Activated CD4-positive, alpha-beta T cell treated with anti-CD3 and anti-CD28 coated beads, Interleukin-2, amount 10 ng/mL, durations not matched to agents 24 days and 14 days (primary cell): ENCODE data around the gene RASA3. TPM values are rescaled to one million over a fixed set of nuclear protein-coding genes. Genes with fewer than 3 reads are reported as not detected.

Experiments
- DNase-seq: peaks from one replicate; pipeline ENCODE4 v3.0.0; 2022
- H3K27ac Mint-ChIP-seq: one replicate; pipeline ENCODE4 v1.8.0; 2022; ENCODE audit warnings: mild to moderate bottlenecking, mixed read lengths
- H3K27me3 Mint-ChIP-seq: one replicate; pipeline ENCODE4 v1.8.0; 2022; ENCODE audit warnings: mixed read lengths
- H3K36me3 Mint-ChIP-seq: one replicate; pipeline ENCODE4 v1.8.0; 2022; ENCODE audit warnings: low read depth, mild to moderate bottlenecking, mixed read lengths
- H3K4me1 Mint-ChIP-seq: one replicate; pipeline ENCODE4 v1.8.0; 2021; ENCODE audit warnings: mixed read lengths
- H3K4me3 Mint-ChIP-seq: one replicate; pipeline ENCODE4 v1.8.0; 2022; ENCODE audit warnings: mild to moderate bottlenecking, moderate library complexity, mixed read lengths
- H3K9me3 Mint-ChIP-seq: one replicate; pipeline ENCODE4 v1.8.0; 2021; ENCODE audit warnings: mixed read lengths
- intact Hi-C: fragments of 100-400 bp; cut with micrococcal nuclease; formaldehyde crosslinking; loops from one replicate; pipeline ENCODE4 v1.15.1; 2023
- total RNA-seq: library from RNA; stranded (reverse); gene quantifications from 2 replicates; pipeline ENCODE4 v1.2.3, GENCODE V29; 2022

RASA3 gene
- total RNA-seq, 1 donor from 2014 or later: 15.9 TPM

DNA sequence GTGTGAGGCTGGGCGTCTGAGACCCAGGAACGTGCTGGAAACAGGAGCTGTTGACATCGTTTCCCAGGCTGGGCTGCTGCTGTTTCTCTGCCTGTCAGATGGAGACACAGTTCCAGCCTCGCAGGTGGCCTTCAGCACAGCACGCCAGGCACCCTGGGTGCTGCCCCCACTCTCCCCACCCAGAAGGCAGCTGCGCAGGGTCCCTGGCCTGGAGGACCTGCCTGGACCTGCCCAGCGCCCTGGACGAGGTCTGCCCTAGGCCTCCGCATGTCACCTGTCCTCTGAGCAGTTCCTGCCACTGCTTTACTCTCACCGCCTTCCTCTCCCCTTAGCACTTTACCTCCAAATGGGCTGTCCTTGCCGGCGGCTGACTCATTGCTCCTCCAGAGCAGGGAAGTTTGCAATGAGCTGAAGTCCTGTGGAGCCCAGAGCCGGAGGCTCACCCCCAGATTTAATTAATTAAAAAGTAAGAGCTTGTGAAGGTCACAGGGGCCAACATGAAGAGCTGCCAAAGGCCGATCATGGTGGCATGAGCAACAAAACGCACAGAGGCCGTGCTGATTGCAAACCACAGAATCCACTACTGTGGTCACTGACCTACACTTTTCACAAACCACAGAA is 190.7 kb downstream of the RASA3 start:
- no peak for DNase-seq
- H3K27ac Mint-ChIP-seq: no peak overlapping the region
- H3K4me3 Mint-ChIP-seq: no peak overlapping the region
- no peaks in the 10 kb centered on the region for H3K36me3 Mint-ChIP-seq
- H3K4me1 Mint-ChIP-seq: no peaks in the 10 kb centered on the region
- peaks cover 1% of the 10 kb centered on the region for H3K27me3 Mint-ChIP-seq
- no peaks in the 10 kb centered on the region for H3K9me3 Mint-ChIP-seq
- intact Hi-C loops: no loop called here

DNA sequence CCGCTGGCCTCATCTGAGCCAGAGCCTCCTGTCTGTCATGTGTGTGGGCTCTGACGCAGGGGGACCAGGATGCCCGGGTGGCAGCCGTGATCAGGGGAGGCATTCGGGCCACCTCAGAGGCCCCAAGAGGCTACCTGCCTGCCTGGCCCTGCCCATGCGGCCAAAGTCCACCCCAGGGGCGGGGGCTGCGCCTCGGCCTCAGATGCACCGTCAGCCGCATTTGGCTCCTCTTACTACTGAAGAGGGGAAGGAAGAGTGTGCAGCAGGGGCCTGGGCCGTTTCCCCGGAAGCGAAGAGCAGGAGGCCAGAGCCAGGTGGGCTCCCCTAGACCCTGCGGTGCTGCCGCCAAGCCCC is 192.5 kb downstream of the RASA3 start:
- H3K27me3 Mint-ChIP-seq: peaks cover 1% of the 10 kb centered on the region
- no peak overlapping the region for H3K27ac Mint-ChIP-seq
- no peak overlapping the region for H3K4me3 Mint-ChIP-seq
- no peaks in the 10 kb centered on the region for H3K4me1 Mint-ChIP-seq
- H3K9me3 Mint-ChIP-seq: no peaks in the 10 kb centered on the region
- intact Hi-C loops: no loop called here
- H3K36me3 Mint-ChIP-seq: no peaks in the 10 kb centered on the region
- no peak for DNase-seq

DNA sequence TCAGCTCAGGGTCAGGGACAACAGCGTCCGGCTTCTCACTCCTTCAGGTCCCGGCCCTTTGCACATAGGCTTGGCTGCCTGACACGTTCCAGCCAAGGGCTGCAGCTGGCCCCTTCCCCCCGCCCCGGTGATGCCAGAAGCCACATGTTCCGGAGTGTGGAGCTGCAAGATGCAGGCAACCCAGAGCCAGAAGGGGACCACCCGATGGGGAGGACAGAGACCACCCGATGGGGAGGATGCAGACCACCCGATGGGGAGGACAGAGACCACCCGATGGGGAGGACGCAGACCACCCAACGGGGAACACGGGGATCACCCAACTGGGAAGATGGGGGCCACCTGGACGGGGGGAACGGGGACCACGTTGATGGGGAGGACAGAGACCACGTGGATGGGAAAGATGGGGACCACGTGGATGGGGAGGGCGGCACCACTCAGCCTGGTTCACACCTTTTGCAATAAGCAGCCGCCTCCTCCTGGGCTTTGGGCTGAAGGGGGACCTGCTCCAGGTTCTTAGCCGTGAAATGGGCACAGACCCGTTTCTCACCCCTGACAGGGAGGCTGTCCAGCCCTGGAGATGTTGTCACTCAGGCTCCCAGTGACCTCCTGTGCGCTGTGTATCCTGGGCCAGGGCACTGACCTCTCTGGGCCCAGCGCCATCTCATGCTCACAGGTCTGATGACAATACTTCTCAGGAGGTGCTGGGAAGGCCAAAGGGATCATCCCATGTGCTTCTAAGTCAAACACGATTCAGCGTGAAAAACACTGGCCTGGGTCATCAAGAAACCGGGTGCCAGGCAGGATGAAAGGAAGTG is 193.1 kb downstream of the RASA3 start:
- Mint-ChIP-seq H3K27ac (no peak overlapping the region), H3K4me3 (no peak overlapping the region), H3K4me1 (no peaks in the 10 kb centered on the region), H3K9me3 (no peaks in the 10 kb centered on the region), H3K27me3 (peaks cover 1% of the 10 kb centered on the region), H3K36me3 (no peaks in the 10 kb centered on the region)
- intact Hi-C loops: no loop called here
- no peak for DNase-seq

DNA sequence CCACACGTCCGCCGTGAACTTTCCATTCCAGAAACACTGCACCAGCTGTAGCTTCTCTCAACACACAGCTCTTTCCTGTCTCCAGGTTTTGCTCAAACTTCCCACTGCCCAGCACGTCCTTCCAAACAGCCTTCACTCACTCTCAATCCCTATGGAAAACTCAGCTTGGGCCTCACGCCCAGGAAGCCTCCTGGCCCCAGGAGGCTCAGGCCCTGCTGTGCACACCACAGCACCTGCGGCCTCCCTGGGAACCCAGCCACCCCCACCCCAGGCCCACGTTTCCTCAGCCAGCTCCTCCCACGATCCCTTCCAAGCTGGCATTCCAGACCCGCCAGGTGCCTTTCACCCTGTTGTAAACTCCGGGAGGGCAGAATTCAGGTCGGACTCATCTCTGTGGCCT is 193.7 kb downstream of the RASA3 start:
- no peak overlapping the region for H3K4me3 Mint-ChIP-seq
- no peaks in the 10 kb centered on the region for H3K4me1 Mint-ChIP-seq
- no peaks in the 10 kb centered on the region for H3K36me3 Mint-ChIP-seq
- H3K9me3 Mint-ChIP-seq: no peaks in the 10 kb centered on the region
- H3K27me3 Mint-ChIP-seq: peaks cover 4% of the 10 kb centered on the region
- intact Hi-C loops: no loop called here
- H3K27ac Mint-ChIP-seq: no peak overlapping the region
- no peak for DNase-seq

DNA sequence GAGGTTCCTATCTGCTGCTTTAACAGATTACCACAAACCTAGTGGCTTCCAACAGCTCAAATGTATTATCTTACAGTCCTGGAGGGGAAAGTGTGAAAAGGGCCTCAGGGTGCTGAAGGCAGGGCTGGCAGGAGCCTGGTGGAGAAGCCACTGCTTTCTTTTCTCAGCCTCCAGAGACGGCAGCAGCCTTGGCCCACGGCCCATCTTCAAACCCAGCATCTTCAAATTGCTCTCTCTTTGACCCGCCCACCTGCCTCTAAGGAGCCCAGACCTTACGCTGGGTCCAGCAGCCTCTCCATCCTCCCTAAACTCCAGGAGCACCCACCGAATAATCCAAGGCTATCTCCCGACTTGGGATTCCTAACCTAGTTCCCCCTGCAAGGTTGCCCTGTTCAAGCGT is 194.2 kb downstream of the RASA3 start:
- H3K9me3 Mint-ChIP-seq: no peaks in the 10 kb centered on the region
- peaks cover 6% of the 10 kb centered on the region for H3K27me3 Mint-ChIP-seq
- no peak for DNase-seq
- no peak overlapping the region for H3K27ac Mint-ChIP-seq
- no peak overlapping the region for H3K4me3 Mint-ChIP-seq
- intact Hi-C loops: no loop called here
- no peaks in the 10 kb centered on the region for H3K36me3 Mint-ChIP-seq
- H3K4me1 Mint-ChIP-seq: no peaks in the 10 kb centered on the region

DNA sequence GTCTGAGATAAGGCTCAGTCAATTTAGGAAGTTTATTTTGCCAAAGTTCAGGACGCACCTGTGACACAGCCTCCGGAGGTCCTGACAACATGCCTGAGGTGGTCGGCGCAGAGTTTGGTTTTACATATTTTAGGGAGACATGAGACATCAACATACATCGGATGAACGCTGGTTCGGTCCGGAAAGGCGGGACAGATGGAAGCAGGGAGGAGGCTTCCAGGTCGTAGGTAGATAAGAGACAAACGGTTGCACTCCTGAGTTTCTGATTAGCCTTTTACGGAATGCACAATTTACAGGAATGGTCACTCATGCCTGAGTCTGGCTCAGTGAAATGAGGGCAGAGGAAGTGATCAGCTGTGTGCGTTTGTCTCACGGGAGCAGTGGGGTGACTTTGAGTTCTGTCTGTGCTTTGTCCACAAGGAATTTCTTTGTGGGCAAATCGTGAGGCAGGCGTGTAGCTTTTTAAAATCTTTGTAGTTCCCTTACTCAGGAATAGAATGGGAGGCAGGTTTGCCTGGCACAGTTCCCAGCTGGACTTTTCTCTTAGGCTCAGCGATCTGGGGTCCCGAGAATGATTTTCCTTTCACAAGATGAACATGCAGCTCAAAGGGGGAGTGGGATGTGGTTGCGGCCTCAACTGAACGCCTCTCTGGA is 194.8 kb downstream of the RASA3 start:
- intact Hi-C loops: no loop called here
- Mint-ChIP-seq H3K9me3 (no peaks in the 10 kb centered on the region), H3K4me3 (no peak overlapping the region), H3K4me1 (no peaks in the 10 kb centered on the region), H3K27me3 (peaks cover 9% of the 10 kb centered on the region), H3K27ac (no peak overlapping the region), H3K36me3 (no peaks in the 10 kb centered on the region)
- no peak for DNase-seq

DNA sequence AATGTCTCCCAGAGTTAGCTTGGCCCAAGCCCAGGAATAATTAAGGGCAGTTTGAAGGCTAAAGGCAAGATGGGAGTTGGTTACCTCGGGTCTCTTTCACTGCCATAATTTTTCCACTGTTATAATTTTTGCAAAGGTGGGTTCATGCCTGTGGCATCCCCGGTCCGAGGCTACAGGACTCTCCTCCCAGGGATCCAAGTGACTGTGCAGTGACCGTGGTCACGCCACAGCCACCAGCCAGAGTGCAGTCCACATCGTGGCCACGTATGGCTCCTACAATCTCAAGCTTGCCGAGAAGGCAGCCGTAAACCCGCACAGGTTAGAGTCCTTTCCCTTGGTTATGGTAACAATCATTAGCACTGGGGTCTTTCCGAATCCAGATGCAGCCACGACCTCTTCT is 195.3 kb downstream of the RASA3 start:
- no peak overlapping the region for H3K27ac Mint-ChIP-seq

DNA sequence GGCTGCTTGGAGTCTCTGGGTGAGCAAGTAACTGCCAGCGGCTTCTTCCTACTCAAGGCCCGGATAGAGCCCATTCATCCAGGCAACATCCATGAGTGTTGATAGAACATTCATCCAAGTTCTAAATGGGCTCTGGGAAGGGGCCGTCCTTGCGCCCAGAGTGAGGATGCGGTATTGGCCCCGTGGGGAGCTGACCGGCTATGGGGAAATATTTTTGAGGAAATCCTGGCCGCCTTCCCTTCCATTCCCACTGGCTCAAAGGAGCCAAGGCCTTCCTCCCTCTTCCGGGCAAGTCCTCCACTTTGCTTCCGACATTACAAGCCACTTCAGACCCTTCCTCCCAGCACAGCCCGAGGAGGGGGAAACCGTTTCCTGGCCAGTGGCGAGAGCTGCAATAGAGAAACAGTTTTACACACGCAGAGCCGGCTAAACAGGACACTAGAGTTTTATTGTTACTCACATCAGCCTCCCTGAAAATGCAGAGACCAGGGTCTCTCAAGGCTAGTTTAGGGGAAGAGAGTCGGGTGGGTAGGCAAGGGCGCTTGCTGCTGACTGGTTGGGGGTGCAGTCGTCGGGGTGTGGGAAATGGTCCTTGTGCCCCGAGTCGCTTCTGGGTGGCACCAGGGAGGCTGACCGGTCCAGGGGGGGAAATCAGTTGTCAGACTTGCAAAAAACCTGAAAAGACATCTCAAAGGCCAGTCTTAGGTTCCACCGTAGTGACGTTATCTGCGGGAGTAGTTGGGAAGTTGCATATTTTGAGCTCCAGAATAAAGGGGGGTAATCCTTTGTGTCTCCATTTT is 196.1 kb downstream of the RASA3 start:
- H3K9me3 Mint-ChIP-seq: no peaks in the 10 kb centered on the region
- H3K36me3 Mint-ChIP-seq: no peaks in the 10 kb centered on the region
- H3K4me3 Mint-ChIP-seq: no peak overlapping the region
- no peak for DNase-seq
- H3K27ac Mint-ChIP-seq: no peak overlapping the region
- H3K27me3 Mint-ChIP-seq: peaks cover 16% of the 10 kb centered on the region
- peaks cover 3% of the 10 kb centered on the region for H3K4me1 Mint-ChIP-seq
- intact Hi-C loops: no loop called here

More for the DNA sequence above, 195.3 kb downstream of the RASA3 start:
- Mint-ChIP-seq H3K36me3 (no peaks in the 10 kb centered on the region), H3K4me3 (no peak overlapping the region), H3K9me3 (no peaks in the 10 kb centered on the region), H3K4me1 (no peaks in the 10 kb centered on the region), H3K27me3 (peaks cover 12% of the 10 kb centered on the region)
- intact Hi-C loops: no loop called here
- no peak for DNase-seq

DNA sequence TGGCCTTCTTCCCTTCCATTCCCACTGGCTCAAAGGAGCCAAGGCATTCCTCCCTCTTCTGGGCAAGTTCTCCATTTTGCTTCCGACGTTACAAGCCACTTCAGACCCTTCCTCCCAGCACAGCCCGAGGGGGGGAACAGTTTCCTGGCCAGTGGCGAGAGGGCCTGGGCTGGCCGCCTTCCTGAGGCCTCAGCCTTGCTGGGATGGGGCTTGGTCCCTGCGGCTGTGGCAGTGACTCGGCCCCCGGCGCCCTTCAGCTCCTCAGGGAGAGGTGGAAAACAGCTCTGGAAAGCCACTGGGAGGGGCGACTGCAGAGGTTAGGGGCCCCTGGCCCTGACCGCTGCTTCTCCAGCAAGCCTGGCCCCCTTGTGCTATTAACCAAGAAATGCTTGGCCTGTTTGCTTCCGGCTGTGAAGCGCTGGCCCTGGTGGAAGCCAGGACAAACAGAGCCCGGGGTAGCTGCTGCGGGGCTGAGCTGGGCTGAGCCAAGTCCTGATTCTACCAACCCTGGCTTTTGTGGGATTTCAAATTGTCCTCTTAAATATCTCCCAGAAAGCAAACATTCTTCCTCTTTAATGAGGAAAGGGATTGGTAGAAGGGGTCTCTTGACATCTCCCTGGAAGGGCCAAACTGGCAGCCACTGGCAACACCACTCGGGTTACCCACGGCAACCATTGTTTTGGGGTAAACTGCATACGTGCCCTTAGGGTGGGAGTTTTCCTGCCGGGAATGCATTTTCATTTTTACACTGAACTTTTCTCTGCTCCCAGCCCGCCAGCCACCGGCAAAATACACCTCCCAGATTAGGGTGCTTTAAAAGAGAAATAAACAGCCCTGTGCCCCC is 197.2 kb downstream of the RASA3 start:
- Mint-ChIP-seq H3K4me3 (no peak overlapping the region), H3K36me3 (no peaks in the 10 kb centered on the region), H3K9me3 (no peaks in the 10 kb centered on the region), H3K4me1 (peaks cover 8% of the 10 kb centered on the region), H3K27ac (no peak overlapping the region), H3K27me3 (peaks cover 16% of the 10 kb centered on the region)
- intact Hi-C loops: no loop called here
- DNase-seq: no peak

DNA sequence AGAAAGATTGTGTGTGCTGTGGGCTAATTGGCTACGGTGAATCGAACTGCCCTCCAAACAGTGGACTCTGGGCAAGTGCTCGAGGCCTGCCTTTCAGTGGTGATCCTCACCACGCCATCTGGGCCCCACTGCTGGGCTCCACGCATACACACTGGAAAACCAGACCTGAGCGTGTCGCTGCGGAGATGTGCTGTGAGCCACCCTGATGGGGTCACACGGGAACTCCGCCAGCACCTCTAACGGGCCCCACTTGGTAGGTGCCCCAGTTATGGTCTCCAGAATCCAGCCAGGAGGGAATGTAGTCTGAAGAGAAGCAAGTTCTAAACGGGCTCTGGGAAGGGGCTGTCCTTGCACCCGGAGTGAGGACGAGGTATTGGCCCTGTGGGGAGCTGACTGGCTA is 197.8 kb downstream of the RASA3 start:
- Mint-ChIP-seq H3K36me3 (no peaks in the 10 kb centered on the region), H3K9me3 (no peaks in the 10 kb centered on the region), H3K4me3 (no peak overlapping the region), H3K27ac (no peak overlapping the region), H3K4me1 (peaks cover 8% of the 10 kb centered on the region), H3K27me3 (peaks cover 16% of the 10 kb centered on the region)
- intact Hi-C loops: no loop called here
- DNase-seq: no peak

DNA sequence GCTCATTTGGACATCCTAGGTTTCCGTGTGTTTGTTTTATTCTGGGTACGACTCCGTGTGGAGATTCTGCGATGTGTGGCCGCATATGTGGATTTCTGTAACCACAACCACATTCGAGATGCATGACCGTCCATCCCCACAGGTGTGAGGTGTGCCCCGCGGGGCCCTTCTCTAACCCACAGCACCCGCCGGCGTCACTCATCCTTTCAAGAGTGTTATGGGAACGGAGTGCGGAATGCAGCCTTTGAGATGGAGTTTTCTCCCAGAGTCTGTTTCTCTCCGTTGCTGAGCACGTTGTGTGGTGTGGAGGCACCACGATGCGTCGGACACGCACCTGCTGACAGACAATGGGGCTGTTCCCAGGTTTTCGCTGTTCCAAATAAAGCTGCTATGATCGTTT is 198.5 kb downstream of the RASA3 start:
- no peaks in the 10 kb centered on the region for H3K9me3 Mint-ChIP-seq
- H3K36me3 Mint-ChIP-seq: no peaks in the 10 kb centered on the region
- H3K27me3 Mint-ChIP-seq: peaks cover 16% of the 10 kb centered on the region
- peaks cover 8% of the 10 kb centered on the region for H3K4me1 Mint-ChIP-seq
- no peak overlapping the region for H3K27ac Mint-ChIP-seq
- intact Hi-C loops: no loop called here
- H3K4me3 Mint-ChIP-seq: no peak overlapping the region
- DNase-seq: no peak

DNA sequence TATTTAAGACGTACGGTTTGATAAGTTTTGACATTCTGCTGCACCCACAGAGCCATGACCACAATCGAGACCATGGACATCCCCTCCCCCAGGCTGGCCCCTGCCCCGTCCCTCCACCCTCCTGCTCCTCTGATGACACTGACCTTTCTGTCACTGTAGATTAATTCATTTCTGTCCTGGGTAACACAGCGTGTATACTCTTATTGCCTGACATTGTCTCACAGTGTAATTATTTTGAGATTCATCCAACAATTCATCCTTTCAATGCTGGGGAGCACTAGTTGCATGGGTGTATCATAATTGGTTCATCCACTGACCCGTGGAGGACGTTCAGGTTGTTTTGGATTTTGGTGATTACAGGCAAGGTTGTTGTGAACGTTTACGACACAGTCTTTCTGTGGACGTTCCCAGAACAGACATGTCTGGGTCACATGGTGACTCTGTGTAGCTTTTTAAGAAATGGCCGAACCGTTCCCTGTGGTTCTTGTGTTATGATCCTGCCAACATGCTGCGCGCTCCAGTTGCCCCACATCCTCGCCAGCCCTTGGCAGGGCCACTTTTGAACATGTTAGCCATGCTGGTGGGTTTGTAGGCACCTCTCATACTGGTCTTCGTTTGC is 200.5 kb downstream of the RASA3 start:
- DNase-seq: no peak
- Mint-ChIP-seq H3K9me3 (no peaks in the 10 kb centered on the region), H3K4me3 (no peak overlapping the region), H3K27ac (no peak overlapping the region), H3K27me3 (peaks cover 17% of the 10 kb centered on the region), H3K4me1 (peaks cover 8% of the 10 kb centered on the region), H3K36me3 (no peaks in the 10 kb centered on the region)
- intact Hi-C loops: no loop called here
